Measurements from ENCODE around the gene ARRDC3.

ARRDC3 gene

DNA sequence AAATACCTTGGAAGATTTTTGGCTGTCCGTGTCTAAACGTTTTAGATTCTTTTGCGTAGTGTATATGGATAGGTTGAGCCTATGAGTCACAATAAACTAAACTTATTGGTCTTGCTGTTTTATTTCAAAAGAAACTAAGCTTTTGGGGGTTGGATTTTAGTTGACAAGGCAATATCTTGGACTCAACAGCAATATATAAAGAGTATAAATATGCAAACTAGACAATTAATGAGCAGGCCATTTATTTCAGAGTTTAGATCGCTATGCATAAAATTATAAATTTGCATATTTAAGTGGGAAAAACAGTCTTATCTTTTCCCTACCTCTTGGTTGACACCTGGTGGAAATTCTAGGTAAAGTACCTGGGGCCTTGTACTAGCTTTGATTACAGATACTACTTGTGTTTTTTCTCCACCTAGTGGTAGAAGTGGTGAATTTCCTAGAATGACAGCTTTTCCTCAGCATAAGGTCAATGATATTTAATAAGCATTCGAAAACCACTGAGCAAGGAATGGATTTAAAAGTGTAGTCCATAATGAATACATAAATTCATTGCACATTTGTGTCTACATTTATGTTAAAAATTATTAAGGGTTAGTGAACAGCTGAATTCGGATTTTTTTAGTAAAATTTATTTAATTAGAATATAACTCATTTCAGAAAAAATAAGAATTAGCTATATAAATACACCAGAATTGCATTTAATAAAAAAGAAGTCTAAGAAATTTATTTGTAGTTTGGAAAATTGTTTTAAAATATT lies 1.7 kb upstream of the ARRDC3 start:
- peak; percentile 79 for DNase-seq (ENCODE audit: low spot score)

GRCh38 chr5:91383956-91384300 lies 811 bp upstream of the ARRDC3 start:
- no peak for DNase-seq (ENCODE audit: low spot score)

- DNase-seq (ENCODE audit: low spot score), result no peak
Observed at GRCh38 chr5:91382530-91383026, 539 bp downstream of the ARRDC3 start.

- peak; percentile 74 for DNase-seq (ENCODE audit: low spot score)
Observed at GRCh38 chr5:91381774-91382359, 1.2 kb downstream of the ARRDC3 start.

DNA sequence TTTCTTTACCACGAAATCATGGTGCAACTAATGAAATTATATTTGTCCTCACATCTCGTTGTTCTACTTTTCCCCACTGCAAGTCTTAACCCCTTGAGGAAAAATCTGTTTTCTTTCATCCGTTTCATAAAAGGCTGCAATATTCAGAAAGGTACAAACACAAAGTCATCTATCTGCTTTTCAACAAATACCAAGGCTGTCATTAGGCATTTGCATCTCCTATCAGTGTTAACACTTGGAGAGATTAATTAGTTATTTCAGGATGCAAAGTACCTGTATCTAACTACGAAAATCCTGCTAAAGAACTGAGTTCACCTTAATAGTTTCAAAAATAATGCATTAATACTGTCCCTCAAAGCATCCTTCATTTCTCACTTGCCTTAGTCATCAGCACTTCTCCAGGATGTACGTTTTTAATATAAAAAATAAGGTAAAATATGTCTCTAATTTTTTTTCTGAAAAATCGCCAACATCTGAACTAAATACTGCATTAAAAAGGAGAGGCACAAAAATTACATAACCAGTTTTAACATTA lies 1.8 kb downstream of the ARRDC3 start:
- no peak for DNase-seq (ENCODE audit: low spot score)

GRCh38 chr5:91380491-91381238 lies 2.5 kb downstream of the ARRDC3 start:
- peak; percentile 95 for DNase-seq (ENCODE audit: low spot score)

GRCh38 chr5:91379914-91380490 lies 3.1 kb downstream of the ARRDC3 start:
- peak; percentile 91 for DNase-seq (ENCODE audit: low spot score)

- no peak for DNase-seq (ENCODE audit: low spot score)
Observed at GRCh38 chr5:91379246-91379913, 3.7 kb downstream of the ARRDC3 start.

GRCh38 chr5:91378752-91379211 lies 4.3 kb downstream of the ARRDC3 start:
- no peak for DNase-seq (ENCODE audit: low spot score)

GRCh38 chr5:91374893-91375520 lies 8.1 kb downstream of the ARRDC3 start:
- no peak for DNase-seq (ENCODE audit: low spot score)

GRCh38 chr5:91373600-91373999 lies 9.5 kb downstream of the ARRDC3 start:
- DNase-seq (ENCODE audit: low spot score), result no peak

DNA sequence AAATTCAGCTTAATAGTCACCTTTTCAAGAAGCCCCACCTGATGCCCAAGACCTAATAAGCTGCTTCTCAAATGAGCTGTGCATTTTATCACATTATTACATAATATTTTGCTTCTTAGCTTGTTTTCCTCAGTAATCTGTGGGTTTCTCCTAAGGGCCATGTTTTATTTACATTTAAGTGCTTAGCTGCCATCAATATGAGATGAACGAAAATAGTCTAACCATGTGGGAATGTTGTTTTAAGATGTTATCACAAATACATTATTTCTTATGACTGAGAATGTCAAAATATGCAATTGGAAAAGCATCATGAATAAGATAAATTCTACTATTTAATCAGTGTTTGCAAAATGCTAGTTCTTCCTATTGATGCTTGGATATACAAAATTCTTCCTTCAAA lies 10.1 kb downstream of the ARRDC3 start:
- no peak for DNase-seq (ENCODE audit: low spot score)

GRCh38 chr5:91369480-91369879 lies 13.6 kb downstream of the ARRDC3 start:
- no peak for DNase-seq (ENCODE audit: low spot score)

DNA sequence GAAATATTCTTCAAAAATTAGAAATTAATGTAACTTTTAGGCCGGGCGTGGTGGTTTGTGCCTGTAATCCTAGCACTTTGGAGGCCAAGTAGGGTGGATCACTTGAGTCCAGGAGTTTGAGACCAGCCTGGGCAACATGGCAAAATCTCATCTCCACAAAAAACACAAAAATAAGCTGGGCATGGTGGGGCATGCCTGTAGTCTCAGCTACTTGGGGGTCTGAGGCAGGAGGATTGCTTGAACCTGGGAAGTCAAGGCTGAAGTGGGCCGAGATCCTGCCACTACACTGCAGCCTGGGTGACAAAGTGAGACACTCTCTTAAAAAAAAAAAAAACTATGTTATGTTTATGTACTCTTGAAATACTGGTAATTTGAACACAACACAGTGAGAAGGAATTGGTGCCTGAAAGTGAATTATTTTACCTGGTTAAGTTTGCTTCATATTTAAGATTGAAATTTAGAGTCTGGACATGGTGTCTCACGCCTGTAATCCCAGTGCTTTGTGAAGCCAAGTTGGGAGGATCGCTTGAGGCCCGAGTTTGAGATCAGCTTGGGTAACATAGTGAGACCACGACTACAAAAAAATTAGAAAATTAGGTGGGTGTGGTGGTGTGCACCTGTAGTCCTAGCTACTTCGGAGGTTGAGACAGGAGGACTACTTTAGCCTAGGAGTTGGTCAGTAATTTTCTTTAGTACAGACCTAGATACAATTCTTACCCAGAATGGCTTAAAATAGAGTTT lies 15.0 kb downstream of the ARRDC3 start:
- no peak for DNase-seq (ENCODE audit: low spot score)

GRCh38 chr5:91367344-91367743 lies 15.8 kb downstream of the ARRDC3 start:
- no peak for DNase-seq (ENCODE audit: low spot score)

DNA sequence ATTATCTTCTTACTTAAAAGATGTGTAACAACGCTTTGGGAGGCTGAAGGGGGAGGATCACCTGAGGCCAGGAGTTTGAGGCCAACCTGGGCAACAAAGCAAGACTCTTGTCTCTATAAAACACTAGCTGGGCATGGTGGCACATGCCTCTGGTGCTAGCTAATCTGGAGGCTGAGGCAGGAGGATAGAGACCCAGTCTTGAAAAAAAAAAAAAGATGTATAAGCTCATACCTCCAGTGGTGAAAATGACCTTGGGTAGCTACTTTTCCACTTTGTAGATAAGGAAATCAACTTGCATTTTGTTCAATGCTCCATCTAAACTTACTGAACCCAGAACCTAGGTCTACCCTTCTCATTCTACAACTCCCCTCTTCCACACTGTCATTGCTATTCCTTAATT lies 16.6 kb downstream of the ARRDC3 start:
- no peak for DNase-seq (ENCODE audit: low spot score)

- DNase-seq (ENCODE audit: low spot score), result no peak
Observed at GRCh38 chr5:91365498-91365897, 17.6 kb downstream of the ARRDC3 start.

- no peak for DNase-seq (ENCODE audit: low spot score)
Observed at GRCh38 chr5:91362935-91363334, 20.2 kb downstream of the ARRDC3 start.

DNA sequence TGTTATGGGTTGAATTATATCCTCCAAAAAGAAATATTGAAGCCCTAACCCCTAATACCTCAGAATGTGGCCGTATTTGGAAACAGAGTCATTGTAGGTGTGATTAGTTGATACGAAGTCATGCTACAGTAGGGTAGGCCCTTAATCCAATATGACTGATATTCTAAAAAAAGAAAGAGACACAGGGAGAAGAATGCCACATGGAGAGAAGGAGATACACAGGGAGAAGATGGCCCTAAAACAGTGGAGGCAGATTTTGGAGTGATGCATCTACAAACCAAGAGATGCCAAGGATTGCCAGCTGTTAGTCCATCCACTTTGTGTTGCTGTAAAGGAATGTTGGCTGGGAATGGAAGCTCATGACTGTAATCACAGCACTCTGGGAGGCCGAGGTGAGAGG lies 21.3 kb downstream of the ARRDC3 start:
- no peak for DNase-seq (ENCODE audit: low spot score)

DNA sequence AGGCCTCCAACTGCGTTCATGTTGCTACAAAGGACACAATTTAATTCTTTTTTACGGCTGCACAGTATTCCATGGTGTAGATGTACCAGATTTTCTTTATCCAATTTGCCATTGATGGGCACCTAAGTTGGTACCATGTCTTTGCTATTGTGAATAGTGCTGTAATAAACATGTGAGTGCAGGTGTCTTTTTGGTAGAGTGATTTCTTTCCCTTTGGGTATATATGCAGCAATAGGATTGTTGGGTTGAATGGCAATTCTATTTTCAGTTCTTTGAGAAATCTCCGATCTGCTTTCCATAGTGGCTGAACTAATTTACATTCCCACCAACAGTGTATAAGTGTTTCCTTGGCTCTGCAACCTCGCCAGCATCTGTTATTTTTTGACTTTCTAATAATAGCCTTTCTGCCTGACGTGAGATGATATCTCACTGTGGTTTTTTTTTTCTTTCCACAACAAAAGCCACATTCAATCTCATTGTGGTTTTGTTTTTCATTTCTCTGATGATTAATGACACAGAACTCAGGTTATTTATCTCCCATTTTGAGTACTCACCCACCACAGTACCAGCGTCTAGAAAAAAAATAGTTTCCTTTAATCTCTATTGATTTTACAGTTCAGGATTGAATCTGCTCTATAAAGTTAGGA lies 21.9 kb downstream of the ARRDC3 start:
- no peak for DNase-seq (ENCODE audit: low spot score)

Measured in GM03348 (cell line).